Measurements from ENCODE around the gene MAD2L1. TPM values are rescaled to one million over a fixed set of nuclear protein-coding genes. Genes with fewer than 3 reads are reported as not detected.

The MAD2L1 gene
- total RNA-seq, 2 donors from 2014 or later: 0.78 TPM; not detected in 1

- Histone ChIP-seq H3K4me1 (no peaks in the 10 kb centered on the region), H3K9me3 (peaks cover 0 to 7% (median 0%) of the 10 kb centered on the region in 3 donors), H3K4me3 (no peak overlapping the region), H3K36me3 (replicated peaks in 1 of 2; ENCODE audit: insufficient read depth in 1 of 2, low read depth in 2 of 2) (no peaks in the 10 kb centered on the region), H3K27me3 (no peaks in the 10 kb centered on the region), H3K27ac (no peak overlapping the region)
- WGBS, 2 donors: 73% methylated on average over 2 of the region's 2 CpGs
- TF ChIP-seq POLR2A (IDR thresholded peaks at IDR 0.05): no peak
- DNase-seq: no peak
- intact Hi-C loops (cut with DNase I): no loop called here
- no peak for ATAC-seq
Measured at GRCh38 chr4:120083152-120083551, 16.5 kb upstream of the MAD2L1 start.

- Histone ChIP-seq H3K36me3 (replicated peaks in 1 of 2; ENCODE audit: insufficient read depth in 1 of 2, low read depth in 2 of 2) (no peaks in the 10 kb centered on the region), H3K4me3 (no peak overlapping the region), H3K27ac (no peak overlapping the region), H3K9me3 (no peaks in the 10 kb centered on the region), H3K27me3 (no peaks in the 10 kb centered on the region), H3K4me1 (no peaks in the 10 kb centered on the region)
- no peak for TF ChIP-seq POLR2A (IDR thresholded peaks at IDR 0.05)
- TF ChIP-seq CTCF (IDR thresholded peaks at IDR 0.05): no peak
- DNase-seq (no peak), ATAC-seq (no peak)
- intact Hi-C loops (cut with DNase I): no loop called here
- WGBS, 2 donors: 14 to 36% methylated on average over 1 of the region's 1 CpG
Measured at GRCh38 chr4:120082251-120082650, 15.6 kb upstream of the MAD2L1 start.

GRCh38 chr4:120081726-120082125 is 15.1 kb upstream of the MAD2L1 start:
- no peak overlapping the region for H3K27ac ChIP-seq
- no peaks in the 10 kb centered on the region for H3K4me1 ChIP-seq
- intact Hi-C loops (cut with DNase I): no loop called here
- no peaks in the 10 kb centered on the region for H3K27me3 ChIP-seq
- no peak for ATAC-seq
- H3K36me3 ChIP-seq (replicated peaks in 1 of 2; ENCODE audit: insufficient read depth in 1 of 2, low read depth in 2 of 2): no peaks in the 10 kb centered on the region
- DNase-seq: no peak
- H3K9me3 ChIP-seq: no peaks in the 10 kb centered on the region
- no peak for TF ChIP-seq CTCF (IDR thresholded peaks at IDR 0.05)
- no peak for TF ChIP-seq POLR2A (IDR thresholded peaks at IDR 0.05)
- no peak overlapping the region for H3K4me3 ChIP-seq

- Histone ChIP-seq H3K4me1 (no peaks in the 10 kb centered on the region), H3K9me3 (no peaks in the 10 kb centered on the region), H3K4me3 (no peak overlapping the region), H3K27ac (no peak overlapping the region), H3K36me3 (replicated peaks in 1 of 2; ENCODE audit: insufficient read depth in 1 of 2, low read depth in 2 of 2) (no peaks in the 10 kb centered on the region), H3K27me3 (no peaks in the 10 kb centered on the region)
- ATAC-seq: no peak
- WGBS, 2 donors: 64 to 71% methylated on average over 2 of the region's 2 CpGs
- TF ChIP-seq CTCF (IDR thresholded peaks at IDR 0.05) (no peak), POLR2A (IDR thresholded peaks at IDR 0.05) (no peak)
- DNase-seq: no peak
- intact Hi-C loops (cut with DNase I): no loop called here
Measured at GRCh38 chr4:120080533-120080932, 13.9 kb upstream of the MAD2L1 start.

- no peaks in the 10 kb centered on the region for H3K27me3 ChIP-seq
- no peak for ATAC-seq
- H3K36me3 ChIP-seq (replicated peaks in 1 of 2; ENCODE audit: insufficient read depth in 1 of 2, low read depth in 2 of 2): no peaks in the 10 kb centered on the region
- TF ChIP-seq POLR2A (IDR thresholded peaks at IDR 0.05) (no peak), CTCF (IDR thresholded peaks at IDR 0.05) (no peak)
- no peaks in the 10 kb centered on the region for H3K9me3 ChIP-seq
- no peak for DNase-seq
- intact Hi-C loops (cut with DNase I): loop anchor here (10.0 kb wide), 1 partner anchor 1015 kb away; no protein-coding TSS in a partner anchor
- H3K4me3 ChIP-seq: no peak overlapping the region
- H3K4me1 ChIP-seq: no peaks in the 10 kb centered on the region
- WGBS, 2 donors: 62 to 76% methylated on average over 5 of the region's 5 CpGs
- no peak overlapping the region for H3K27ac ChIP-seq
Measured at GRCh38 chr4:120079839-120080520, 13.3 kb upstream of the MAD2L1 start.

All from body of pancreas (tissue), 4 donors.